Osteoblast (primary cell): ENCODE measurements around the gene KCNQ1. TPM values are rescaled to one million over a fixed set of nuclear protein-coding genes. Genes with fewer than 3 reads are reported as not detected.

Source experiments
- DNase-seq: peaks from one replicate; pipeline ENCODE4 v3.0.0; 2011; ENCODE audit warnings: low spot score, mixed read lengths; ENCODE audit not compliant: insufficient read length; ENCODE audit errors: missing footprints
- H2AFZ ChIP-seq: 2 replicates; pipeline ENCODE4 v1.6.0; 2011; ENCODE audit warnings: mild to moderate bottlenecking, low read length
- H3K27ac ChIP-seq: 2 replicates; pipeline ENCODE4 v1.5.1; 2011; ENCODE audit warnings: mild to moderate bottlenecking, low read depth, low read length, moderate library complexity
- H3K27me3 ChIP-seq: 2 replicates; pipeline ENCODE4 v1.6.0; 2012; ENCODE audit warnings: mild to moderate bottlenecking, control low read depth, inconsistent platforms, low read length, moderate library complexity; ENCODE audit not compliant: insufficient read depth
- H3K36me3 ChIP-seq: 2 replicates; pipeline ENCODE4 v1.5.1; 2011; ENCODE audit warnings: mild to moderate bottlenecking, low read length, control low read depth, moderate library complexity; ENCODE audit not compliant: insufficient read depth
- H3K4me1 ChIP-seq: 2 replicates; pipeline ENCODE4 v1.5.1; 2011; ENCODE audit warnings: mild to moderate bottlenecking, low read length, control low read depth, moderate library complexity; ENCODE audit not compliant: insufficient read depth
- H3K4me2 ChIP-seq: 2 replicates; pipeline ENCODE4 v1.6.0; 2011; ENCODE audit warnings: mild to moderate bottlenecking, low read length; ENCODE audit not compliant: insufficient read depth
- H3K4me3 ChIP-seq: fragments of 200-600 bp; sonication (generic); 3 replicates; pipeline ENCODE4 v1.5.1; 2012; ENCODE audit warnings: mild to moderate bottlenecking, low read length, inconsistent platforms; ENCODE audit not compliant: insufficient read depth
- H3K79me2 ChIP-seq: 2 replicates; pipeline ENCODE4 v1.6.0; 2012; ENCODE audit warnings: mild to moderate bottlenecking, low read length, control low read depth, inconsistent platforms; ENCODE audit not compliant: insufficient read depth
- H3K9me3 ChIP-seq: 2 replicates; pipeline ENCODE4 v1.5.1; 2011; ENCODE audit warnings: low read depth, low read length, control low read depth
- H4K20me1 ChIP-seq: 2 replicates; pipeline ENCODE4 v1.6.0; 2012; ENCODE audit warnings: mild to moderate bottlenecking, low read length, control low read depth; ENCODE audit not compliant: insufficient read depth
- total RNA-seq: library from RNA; depleted of rRNA; stranded (reverse); fragments of >200 nt; gene quantifications from 2 replicates; pipeline ENCODE4 v1.2.3, GENCODE V29; 2012
- TF ChIP-seq, protein P1 (sequence below): IDR thresholded peaks from 2 replicates; pipeline ENCODE4 v1.5.1; 2011; ENCODE audit warnings: mild to moderate bottlenecking, low read depth, low read length, moderate library complexity; ENCODE audit errors: extremely low read depth

Gene KCNQ1
- total RNA-seq, 1 donor: not detected

GRCh38 chr11:2877474-2877873 is 432.7 kb downstream of the KCNQ1 start:
- Histone ChIP-seq H3K4me1 (no peaks in the 10 kb centered on the region), H3K4me2 (no peak overlapping the region), H3K36me3 (no peaks in the 10 kb centered on the region), H4K20me1 (no peaks in the 10 kb centered on the region), H3K27ac (no peak overlapping the region), H3K4me3 (no peak overlapping the region), H3K27me3 (peaks cover 33% of the 10 kb centered on the region), H3K79me2 (no peaks in the 10 kb centered on the region), H2AFZ (no peak overlapping the region), H3K9me3 (no peaks in the 10 kb centered on the region)
- TF ChIP-seq, protein P1, sequence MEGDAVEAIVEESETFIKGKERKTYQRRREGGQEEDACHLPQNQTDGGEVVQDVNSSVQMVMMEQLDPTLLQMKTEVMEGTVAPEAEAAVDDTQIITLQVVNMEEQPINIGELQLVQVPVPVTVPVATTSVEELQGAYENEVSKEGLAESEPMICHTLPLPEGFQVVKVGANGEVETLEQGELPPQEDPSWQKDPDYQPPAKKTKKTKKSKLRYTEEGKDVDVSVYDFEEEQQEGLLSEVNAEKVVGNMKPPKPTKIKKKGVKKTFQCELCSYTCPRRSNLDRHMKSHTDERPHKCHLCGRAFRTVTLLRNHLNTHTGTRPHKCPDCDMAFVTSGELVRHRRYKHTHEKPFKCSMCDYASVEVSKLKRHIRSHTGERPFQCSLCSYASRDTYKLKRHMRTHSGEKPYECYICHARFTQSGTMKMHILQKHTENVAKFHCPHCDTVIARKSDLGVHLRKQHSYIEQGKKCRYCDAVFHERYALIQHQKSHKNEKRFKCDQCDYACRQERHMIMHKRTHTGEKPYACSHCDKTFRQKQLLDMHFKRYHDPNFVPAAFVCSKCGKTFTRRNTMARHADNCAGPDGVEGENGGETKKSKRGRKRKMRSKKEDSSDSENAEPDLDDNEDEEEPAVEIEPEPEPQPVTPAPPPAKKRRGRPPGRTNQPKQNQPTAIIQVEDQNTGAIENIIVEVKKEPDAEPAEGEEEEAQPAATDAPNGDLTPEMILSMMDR: no peak
- no peak for DNase-seq

GRCh38 chr11:2878782-2879181 is 434.0 kb downstream of the KCNQ1 start:
- no peaks in the 10 kb centered on the region for H3K4me1 ChIP-seq
- DNase-seq: no peak
- H3K9me3 ChIP-seq: no peaks in the 10 kb centered on the region
- no peaks in the 10 kb centered on the region for H4K20me1 ChIP-seq
- H3K27me3 ChIP-seq: peaks cover 46% of the 10 kb centered on the region
- no peak overlapping the region for H2AFZ ChIP-seq
- H3K36me3 ChIP-seq: no peaks in the 10 kb centered on the region
- TF ChIP-seq, protein P1: no peak
- H3K27ac ChIP-seq: no peak overlapping the region
- no peak overlapping the region for H3K4me2 ChIP-seq
- H3K4me3 ChIP-seq: no peak overlapping the region
- no peaks in the 10 kb centered on the region for H3K79me2 ChIP-seq

- H4K20me1 ChIP-seq: no peaks in the 10 kb centered on the region
- H3K36me3 ChIP-seq: no peaks in the 10 kb centered on the region
- DNase-seq: no peak
- H3K4me3 ChIP-seq: no peak overlapping the region
- H3K79me2 ChIP-seq: no peaks in the 10 kb centered on the region
- no peak overlapping the region for H2AFZ ChIP-seq
- H3K27me3 ChIP-seq: peaks cover 50% of the 10 kb centered on the region
- no peak overlapping the region for H3K27ac ChIP-seq
- H3K4me1 ChIP-seq: peaks cover 4% of the 10 kb centered on the region
- no peak overlapping the region for H3K4me2 ChIP-seq
- TF ChIP-seq, protein P1: no peak
- H3K9me3 ChIP-seq: no peaks in the 10 kb centered on the region
Measured at GRCh38 chr11:2880646-2881045, 435.8 kb downstream of the KCNQ1 start.

DNA sequence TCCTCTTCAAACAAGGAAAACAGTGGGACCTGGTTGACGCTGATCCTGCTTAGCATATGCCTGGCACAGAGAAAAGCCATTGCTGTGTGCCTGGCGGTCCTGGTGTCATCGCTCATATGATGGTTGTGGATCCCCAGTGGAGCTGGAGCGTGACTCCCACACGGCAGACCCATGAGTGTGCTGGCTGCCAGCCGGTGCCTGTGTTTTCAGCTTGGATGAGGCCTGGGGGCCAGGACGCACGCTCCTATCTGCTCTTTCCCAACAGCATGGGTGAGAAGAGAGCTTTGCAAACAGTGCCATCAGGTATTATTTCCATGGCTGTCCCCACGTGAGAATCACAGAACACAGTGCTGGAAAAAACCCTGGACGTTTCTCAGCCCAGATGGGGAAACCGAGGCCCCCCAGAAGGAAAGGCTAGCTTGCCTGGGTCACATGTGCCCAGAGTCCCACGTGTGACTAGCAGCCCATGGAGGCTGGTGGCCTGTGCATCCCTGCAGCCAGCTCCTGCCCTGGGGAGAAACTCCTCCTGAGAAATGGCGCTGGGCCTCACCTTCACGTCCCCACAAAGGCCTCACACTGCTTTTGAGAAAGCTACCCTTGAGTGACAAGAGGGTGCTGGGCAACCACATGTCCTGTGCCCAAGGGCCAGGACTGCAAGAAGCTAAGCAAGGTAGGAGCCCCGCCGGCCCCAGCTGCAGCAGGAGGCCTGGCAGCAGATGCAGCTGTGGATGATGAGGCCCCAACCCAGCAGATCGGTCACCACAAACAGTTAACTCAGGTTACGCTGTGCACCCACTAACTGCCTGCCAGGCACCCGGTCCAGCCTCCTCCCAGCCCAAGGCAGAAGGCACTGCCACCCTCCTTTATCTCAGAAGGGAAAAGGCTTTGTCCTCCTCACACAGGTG is 436.5 kb downstream of the KCNQ1 start:
- Histone ChIP-seq H3K4me3 (no peak overlapping the region), H3K27ac (no peak overlapping the region), H3K4me1 (peaks cover 4% of the 10 kb centered on the region), H3K4me2 (no peak overlapping the region), H4K20me1 (no peaks in the 10 kb centered on the region), H3K36me3 (no peaks in the 10 kb centered on the region), H2AFZ (no peak overlapping the region), H3K79me2 (no peaks in the 10 kb centered on the region), H3K9me3 (no peaks in the 10 kb centered on the region), H3K27me3 (peaks cover 53% of the 10 kb centered on the region)
- TF ChIP-seq, protein P1: no peak
- DNase-seq: no peak
